C4-2B (cell line): ENCODE data around the gene TRANK1.

ENCODE experiments used
- CTCF ChIP-seq: fragments of 450-650 bp; conservative IDR thresholded peaks from 2 replicates; pipeline ENCODE4 v1.5.1; 2017; ENCODE audit warnings: mild to moderate bottlenecking
- ZFX ChIP-seq: fragments of 450-650 bp; IDR thresholded peaks from 2 replicates; pipeline ENCODE4 v1.6.1; 2017

GRCh38 chr3:36937492-36937891 is 7.4 kb downstream of the TRANK1 start:
- TF ChIP-seq CTCF (no peak), ZFX (no peak)
